Endothelial cell of umbilical vein (primary cell): ENCODE measurements around the gene SSTR3. TPM values are rescaled to one million over a fixed set of nuclear protein-coding genes. Genes with fewer than 3 reads are reported as not detected.
A peak's percentile ranks its signal among the peaks of the same experiment; 100 is the strongest.

Experiments used
- BruUV-seq: library from RNA; stranded (reverse); fragments of 400-500 nt; replicated peaks from 2 replicates; lab custom pipeline; 2021; lab: Mats Ljungman, UMichigan
- CTCF ChIA-PET: fragments of 300-600, 350-600 bp; sonication (Branson Sonifier 250); formaldehyde crosslinking; loops from one replicate; lab custom pipeline; 2021; ENCODE audit warnings: antibody characterized with exemption, inconsistent platforms; lab: Charles Lee
- POLR2A ChIA-PET: fragments of 300-600, 350-600 bp; sonication (Branson Sonifier 250); formaldehyde crosslinking; loops from one replicate; lab custom pipeline; 2021; ENCODE audit warnings: antibody characterized with exemption, inconsistent platforms; lab: Charles Lee
- DNase-seq: peaks from one replicate; pipeline ENCODE4 v3.0.0-alpha.2; 2011; ENCODE audit warnings: low read depth, low spot score
- FAIRE-seq: peaks from 2 replicates; lab custom pipeline; 2011; peaks lifted over from hg19 to GRCh38; lab: Jason Lieb, UNC
- H2AFZ ChIP-seq: 2 replicates; pipeline ENCODE4 v1.6.0; 2012; ENCODE audit warnings: low read depth, low read length, control low read depth, inconsistent platforms
- H3K27ac ChIP-seq: 2 replicates; pipeline ENCODE4 v1.5.1; 2011; ENCODE audit warnings: low read depth, mild to moderate bottlenecking, control low read depth, low read length, moderate library complexity; ENCODE audit not compliant: insufficient read depth
- H3K27me3 ChIP-seq, 2 experiments: 2 replicates each; pipeline versions ENCODE4 v1.6.0 to v1.6.1; 2011; ENCODE audit warnings: low read length in 2 of 2, mixed read lengths in 1 of 2; ENCODE audit not compliant: control insufficient read depth in 2 of 2, insufficient read depth in 2 of 2
- H3K36me3 ChIP-seq, 2 experiments: 2 replicates in 1 of 2; 3 replicates in 1 of 2; pipeline ENCODE4 v1.5.1; 2011; ENCODE audit warnings: low read length in 2 of 2, mild to moderate bottlenecking in 1 of 2, moderate library complexity in 1 of 2; ENCODE audit not compliant: control insufficient read depth in 2 of 2, insufficient read depth in 2 of 2; ENCODE audit errors: extremely low read depth in 1 of 2
- H3K4me1 ChIP-seq: 3 replicates; pipeline ENCODE4 v1.5.1; 2011; ENCODE audit warnings: mild to moderate bottlenecking, low read length; ENCODE audit not compliant: control insufficient read depth, insufficient read depth; ENCODE audit errors: extremely low read depth
- H3K4me2 ChIP-seq: 2 replicates; pipeline ENCODE4 v1.6.1; 2011; ENCODE audit warnings: low read length, control low read depth, mixed read lengths; ENCODE audit not compliant: insufficient read depth
- H3K4me3 ChIP-seq, 3 experiments: fragments of 200-600 bp in 1 of 3; sonication (generic), shearing (Covaris generic) in 1 of 3; replicated peaks in 1 of 3; 2 replicates each; pipeline ENCODE4 v1.5.1; 2011 to 2016; ENCODE audit warnings: control low read depth in 3 of 3, low read length in 3 of 3, mild to moderate bottlenecking in 2 of 3, inconsistent platforms in 1 of 3, low read depth in 1 of 3, moderate library complexity in 1 of 3; ENCODE audit not compliant: insufficient read depth in 1 of 3
- H3K79me2 ChIP-seq: 2 replicates; pipeline ENCODE4 v1.6.0; 2012; ENCODE audit warnings: low read length, inconsistent platforms; ENCODE audit not compliant: control insufficient read depth, insufficient read depth
- H3K9ac ChIP-seq: replicated peaks from 2 replicates; pipeline ENCODE3; 2011; ENCODE audit warnings: low read length, control low read depth; ENCODE audit not compliant: insufficient read depth; ENCODE audit errors: extremely low read depth
- H3K9me1 ChIP-seq: replicated peaks from 3 replicates; pipeline ENCODE4 v1.6.0; 2011; ENCODE audit warnings: mild to moderate bottlenecking, low read length; ENCODE audit not compliant: control insufficient read depth, insufficient read depth; ENCODE audit errors: extremely low read depth
- H3K9me3 ChIP-seq: replicated peaks from 2 replicates; pipeline ENCODE4 v1.5.1; 2012; ENCODE audit warnings: low read length, inconsistent platforms; ENCODE audit not compliant: control insufficient read depth, insufficient read depth
- H4K20me1 ChIP-seq: replicated peaks from 2 replicates; pipeline ENCODE3; 2011; ENCODE audit warnings: mild to moderate bottlenecking, low read length; ENCODE audit not compliant: control insufficient read depth, insufficient read depth; ENCODE audit errors: extremely low read depth
- EZH2 ChIP-seq: IDR thresholded peaks from 2 replicates; pipeline ENCODE4 v1.6.1; 2012; ENCODE audit warnings: borderline replicate concordance, low read depth, mild to moderate bottlenecking, moderate library complexity, low read length, inconsistent platforms; ENCODE audit not compliant: severe bottlenecking
- FOS ChIP-seq: IDR thresholded peaks from 2 replicates; pipeline ENCODE4 v1.6.1; 2011; ENCODE audit warnings: mild to moderate bottlenecking, low read length, moderate library complexity, borderline replicate concordance; ENCODE audit not compliant: insufficient read depth
- GATA2 ChIP-seq: IDR thresholded peaks from 2 replicates; pipeline ENCODE4 v1.7.0; 2011; ENCODE audit warnings: low read depth, mild to moderate bottlenecking, moderate library complexity, mixed read lengths, low read length; ENCODE audit not compliant: insufficient read length, insufficient read depth
- JUN ChIP-seq: IDR thresholded peaks from 2 replicates; pipeline ENCODE4 v1.6.1; 2011; ENCODE audit warnings: borderline replicate concordance, low read depth; ENCODE audit not compliant: insufficient read length, insufficient read depth
- MYC ChIP-seq: IDR thresholded peaks from one replicate; pipeline ENCODE4 v1.6.1; 2011; ENCODE audit warnings: mild to moderate bottlenecking, low read depth, low read length
- POLR2A ChIP-seq: IDR thresholded peaks from 2 replicates; pipeline ENCODE4 v1.6.1; 2012; ENCODE audit warnings: low read depth, mild to moderate bottlenecking, control low read depth, low read length
- POLR2AphosphoS5 ChIP-seq: IDR thresholded peaks from 2 replicates; pipeline ENCODE4 v1.6.1; 2012; ENCODE audit warnings: low read depth, mild to moderate bottlenecking, control low read depth, low read length, moderate library complexity; ENCODE audit not compliant: insufficient read depth
- dilution Hi-C: fragments of 300-500 bp; cut with MboI; formaldehyde crosslinking; loops from one replicate; pipeline ENCODE4 v1.15.0; 2019; ENCODE audit warnings: low sequenced_read_pairs; ENCODE audit not compliant: extremely low pct_ligation_motif_present
- intact Hi-C: fragments of 100-400 bp; cut with micrococcal nuclease; formaldehyde crosslinking; loops from one replicate; pipeline ENCODE4 v1.10.0; 2022
- polyA plus RNA-seq, 4 experiments: library from polyadenylated mRNA; depleted of rRNA in 3 of 4; stranded (reverse) in 3 of 4; unstranded in 1 of 4; fragments of >200 nt; gene quantifications; 2 replicates each; pipeline versions ENCODE4 v1.2.1 to v1.2.3, GENCODE V29; 2011 to 2012; ENCODE audit warnings: missing spikeins in 1 of 4
- total RNA-seq: library from RNA; stranded (reverse); gene quantifications from 2 replicates; pipeline ENCODE4 v1.2.3, GENCODE V29; 2021

SSTR3 gene
- total and polyA plus RNA-seq, 2 donors (not counting 3 experiments of a cell fraction or from before 2014, with no cell fraction given): not detected

DNA sequence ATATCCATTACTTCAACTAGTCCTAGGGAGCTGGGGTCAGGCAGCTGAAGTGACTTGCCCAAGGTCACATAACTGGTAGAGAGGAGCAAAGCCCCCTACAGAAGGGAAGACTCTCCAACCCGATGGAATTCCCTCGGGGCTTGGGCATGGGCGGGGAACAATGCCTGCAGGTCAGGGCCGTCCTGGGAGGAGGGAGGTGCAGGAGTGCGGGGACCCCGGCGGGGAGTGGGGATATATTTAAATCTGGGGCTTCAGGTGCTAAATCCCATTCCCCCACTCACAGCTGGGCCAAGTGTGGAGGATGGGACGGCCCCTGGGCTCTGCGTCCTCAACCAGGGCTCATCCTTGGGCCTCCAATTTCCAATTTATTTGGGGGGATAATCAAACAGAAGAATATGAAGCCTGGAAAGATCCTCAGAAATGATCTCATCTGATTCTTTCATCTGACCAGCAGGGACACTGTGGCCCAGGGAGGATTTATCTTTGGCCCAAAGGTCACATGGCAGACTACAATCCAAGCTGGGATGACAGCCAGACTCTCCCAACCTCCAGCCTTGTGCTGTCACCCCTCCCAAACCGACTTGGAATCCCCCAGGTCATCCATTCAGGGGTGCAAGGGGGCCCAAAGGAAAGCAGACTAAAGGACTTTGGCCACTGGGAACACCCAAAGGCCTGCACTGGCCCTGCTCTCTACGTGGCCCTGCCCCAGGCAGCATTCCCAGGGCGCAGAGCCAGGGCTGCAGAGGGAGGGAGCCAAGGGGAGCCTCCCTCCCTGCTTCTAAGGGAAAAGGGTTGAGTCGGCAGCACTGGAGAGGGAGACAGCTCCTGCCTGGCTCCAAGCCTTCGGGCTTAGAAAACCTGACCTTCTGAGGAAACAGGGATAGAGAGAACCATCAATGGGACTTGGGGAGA, 15.5 kb downstream of the SSTR3 start:
- H3K9me1 ChIP-seq: no peaks in the 10 kb centered on the region
- H3K79me2 ChIP-seq: no peaks in the 10 kb centered on the region
- H2AFZ ChIP-seq: no peak overlapping the region
- BruUV-seq: no TSS peak
- TF ChIP-seq POLR2A: no peak
- TF ChIP-seq JUN: no peak
- no peak for TF ChIP-seq FOS
- TF ChIP-seq MYC: no peak
- TF ChIP-seq GATA2: no peak
- no peak for TF ChIP-seq EZH2
- no peak for TF ChIP-seq POLR2AphosphoS5
- no peaks in the 10 kb centered on the region for H3K9me3 ChIP-seq
- H3K4me3 ChIP-seq: no peak overlapping the region
- no peaks in the 10 kb centered on the region for H3K27me3 ChIP-seq
- intact Hi-C loops (no loop called here), dilution Hi-C loops (no loop called here)
- H3K4me2 ChIP-seq: no peak overlapping the region
- DNase-seq: peak; percentile 74
- H3K36me3 ChIP-seq: no peaks in the 10 kb centered on the region
- H3K27ac ChIP-seq: peak overlapping the region; percentile 25
- POLR2A ChIA-PET: interaction anchor here (1.1 kb wide), 1 partner anchor 10 kb away, joined by 3 read pairs; no protein-coding TSS in a partner anchor
- H4K20me1 ChIP-seq: no peaks in the 10 kb centered on the region
- no peak overlapping the region for H3K9ac ChIP-seq
- CTCF ChIA-PET: interaction anchor here (0.6 to 5.1 kb wide), 19 partner anchors 8 to 341 kb away, joined by 3 to 69 read pairs (median 5); partner anchors contain the start of gene C1QTNF6
- peaks cover 28% of the 10 kb centered on the region for H3K4me1 ChIP-seq
- peak; percentile 59 for FAIRE-seq
